Activated CD8-positive, alpha-beta memory T cell treated with anti-CD3 and anti-CD28 coated beads for 24 hours (primary cell): Measurements from ENCODE around the gene DDX47.
"Not testable (repeated sequence)": the region's sequence is repeated elsewhere in the genome, so short reads cannot be mapped to it uniquely, and the experiment has no call there.

Experiments
- DNase-seq: peaks from one replicate; pipeline ENCODE4 v3.0.0-alpha.2; 2020

DDX47 gene

GRCh38 chr12:12823811-12824210 lies 10.7 kb downstream of the DDX47 start:
- DNase-seq: no peak

- no peak for DNase-seq
Measured at GRCh38 chr12:12835378-12836146, 22.4 kb downstream of the DDX47 start.

GRCh38 chr12:12836571-12836970 lies 23.4 kb downstream of the DDX47 start:
- no peak for DNase-seq

GRCh38 chr12:12837025-12837812 lies 24.1 kb downstream of the DDX47 start:
- peak; percentile 64 for DNase-seq

GRCh38 chr12:12837813-12838153 lies 24.6 kb downstream of the DDX47 start:
- no peak for DNase-seq

GRCh38 chr12:12839003-12839395 lies 25.9 kb downstream of the DDX47 start:
- DNase-seq: no peak

- DNase-seq: not testable (repeated sequence)
Measured at GRCh38 chr12:12839439-12839838, 26.3 kb downstream of the DDX47 start.

- DNase-seq: no peak
Measured at GRCh38 chr12:12839873-12840579, 26.9 kb downstream of the DDX47 start.

GRCh38 chr12:12840580-12840899 lies 27.4 kb downstream of the DDX47 start:
- DNase-seq: no peak

- not testable (repeated sequence) for DNase-seq
Measured at GRCh38 chr12:12841428-12841827, 28.3 kb downstream of the DDX47 start.

GRCh38 chr12:12845794-12846243 lies 32.7 kb downstream of the DDX47 start:
- no peak for DNase-seq

- DNase-seq: not testable (repeated sequence)
Measured at GRCh38 chr12:12846780-12847179, 33.6 kb downstream of the DDX47 start.

GRCh38 chr12:12853435-12853834 lies 40.3 kb downstream of the DDX47 start:
- no peak for DNase-seq

GRCh38 chr12:12859690-12860089 lies 46.5 kb downstream of the DDX47 start:
- DNase-seq: no peak

GRCh38 chr12:12864243-12864642 lies 51.1 kb downstream of the DDX47 start:
- no peak for DNase-seq

- DNase-seq: no peak
Measured at GRCh38 chr12:12868477-12869235, 55.5 kb downstream of the DDX47 start.

- no peak for DNase-seq
Measured at GRCh38 chr12:12870465-12870864, 57.3 kb downstream of the DDX47 start.

- no peak for DNase-seq
Measured at GRCh38 chr12:12871587-12872138, 58.5 kb downstream of the DDX47 start.

- no peak for DNase-seq
Measured at GRCh38 chr12:12872139-12872933, 59.2 kb downstream of the DDX47 start.

GRCh38 chr12:12872934-12873275 lies 59.8 kb downstream of the DDX47 start:
- DNase-seq: no peak

GRCh38 chr12:12874029-12874428 lies 60.9 kb downstream of the DDX47 start:
- no peak for DNase-seq

- not testable (repeated sequence) for DNase-seq
Measured at GRCh38 chr12:12875301-12875700, 62.2 kb downstream of the DDX47 start.
